K562 (cell line): ENCODE results near the gene ARHGEF16. TPM values are rescaled to one million over a fixed set of nuclear protein-coding genes. Genes with fewer than 3 reads are reported as not detected.

Experiments
- ELK3 ChIP-seq: fragments of 450-650 bp; formaldehyde crosslinking; IDR thresholded peaks from 2 replicates; pipeline ENCODE4 v1.4.0; 2020; ENCODE audit warnings: mild to moderate bottlenecking
- FOXM1 ChIP-seq, 2 experiments: fragments of 450-650 bp in 1 of 2; sonication (generic) in 1 of 2; formaldehyde crosslinking in 1 of 2; IDR thresholded peaks; 2 replicates each; pipeline versions ENCODE4 v1.6.1 to v1.9.0; 2017 to 2022; ENCODE audit warnings: low read depth in 2 of 2, mild to moderate bottlenecking in 2 of 2, missing genetic modification reagents in 1 of 2, moderate library complexity in 1 of 2
- NBN ChIP-seq: fragments of 450-650 bp; IDR thresholded peaks from 2 replicates; pipeline ENCODE4 v1.6.1; 2016; ENCODE audit warnings: low read depth, mild to moderate bottlenecking
- RERE ChIP-seq: sonication (generic); formaldehyde crosslinking; IDR thresholded peaks from 2 replicates; pipeline ENCODE4 v1.8.0; 2023; ENCODE audit warnings: missing genetic modification reagents, mild to moderate bottlenecking, borderline replicate concordance
- RHOXF2B ChIP-seq: fragments of 250-450 bp; sonication (Bioruptor Pico); conservative IDR thresholded peaks from 2 replicates; pipeline ENCODE4 v1.5.1; 2021
- ZNF561 ChIP-seq: fragments of 450-650 bp; formaldehyde crosslinking; conservative IDR thresholded peaks from 2 replicates; pipeline ENCODE4 v1.4.0; 2020; ENCODE audit warnings: mild to moderate bottlenecking, moderate library complexity
- polyA plus RNA-seq, 8 experiments: library from polyadenylated mRNA; depleted of rRNA in 4 of 8; stranded (reverse) in 5 of 8; unstranded in 3 of 8; fragments of >200 nt; fragmentation: Nextera tagmentation in 2 of 8; fragmentation: Illumina TruSeq in 1 of 8; extraction: Ambion mirVana in 2 of 8; extraction: Trizol in 1 of 8; gene quantifications; 2 replicates each; pipeline versions ENCODE4 v1.2.1 to v1.2.3, GENCODE V29; 2011 to 2014; ENCODE audit warnings: inconsistent platforms in 1 of 8, missing spikeins in 1 of 8
- total RNA-seq, 7 experiments: library from RNA; depleted of rRNA in 6 of 7; stranded (reverse); fragments of >200 nt in 6 of 7; fragmentation: Illumina TruSeq in 2 of 7; extraction: Trizol in 2 of 7; gene quantifications; 2 replicates each; pipeline versions ENCODE4 v1.2.1 to v1.2.3, GENCODE V29; 2011 to 2021; ENCODE audit warnings: low replicate concordance in 1 of 7

Gene ARHGEF16
- total and polyA plus RNA-seq, 9 of the 15 experiments (the other 6 are each of a cell fraction or from before 2014, with no cell fraction given), result 0.15 to 1.2 (median 0.49) TPM; not detected in 2

- TF ChIP-seq RERE (no peak), ELK3 (CRISPR knock-in tag) (no peak), ZNF561 (CRISPR knock-in tag) (no peak), FOXM1 (IDR thresholded peaks at IDR 0.05; ENCODE audit: low read depth) (no peak), FOXM1 (CRISPR knock-in tag; IDR thresholded peaks at IDR 0.05; ENCODE audit: low read depth) (no peak), RHOXF2B (CRISPR knock-in tag) (no peak), NBN (no peak)
Observed at GRCh38 chr1:3419415-3420204, 34.9 kb upstream of the ARHGEF16 start (continued).
